AG04450 (cell line): Measurements from ENCODE around the gene LSAMP. TPM values are rescaled to one million over a fixed set of nuclear protein-coding genes. Genes with fewer than 3 reads are reported as not detected.

ENCODE experiments used
- CTCF ChIA-PET: fragments of 300-600, 350-600 bp; formaldehyde crosslinking; extraction: SDS; loops from one replicate; lab custom pipeline; 2022; ENCODE audit warnings: antibody characterized with exemption, inconsistent platforms; lab: Charles Lee
- POLR2A ChIA-PET: fragments of 350-600 bp; formaldehyde crosslinking; extraction: SDS; loops from one replicate; lab custom pipeline; 2021; ENCODE audit warnings: antibody characterized with exemption, inconsistent platforms; lab: Yijun Ruan, JAX
- DNase-seq: peaks from one replicate; pipeline ENCODE4 v3.0.0-alpha.2; 2011; ENCODE audit warnings: low read depth, low spot score
- H3K27ac ChIP-seq: one replicate; pipeline ENCODE4 v1.5.1; 2012; ENCODE audit warnings: low read depth, low read length, control low read depth
- H3K27me3 ChIP-seq: one replicate; pipeline ENCODE4 v1.6.0; 2012; ENCODE audit warnings: low read length; ENCODE audit not compliant: control insufficient read depth, insufficient read depth
- H3K4me3 ChIP-seq: 2 replicates; pipeline ENCODE4 v1.5.1; 2011; ENCODE audit warnings: mild to moderate bottlenecking, low read depth, low read length, control low read depth
- H3K9me3 ChIP-seq: 2 replicates; pipeline ENCODE4 v1.5.1; 2012; ENCODE audit warnings: low read length; ENCODE audit not compliant: control insufficient read depth, insufficient read depth
- polyA plus RNA-seq: library from polyadenylated mRNA; depleted of rRNA; stranded (reverse); fragments of >200 nt; gene quantifications from 2 replicates; pipeline ENCODE4 v1.2.3, GENCODE V29; 2011
- TF ChIP-seq, protein P1 (sequence below): IDR thresholded peaks from 2 replicates; pipeline ENCODE4 v1.5.1; 2011; ENCODE audit warnings: low read depth, low read length, control low read depth, inconsistent platforms

Gene LSAMP
- polyA plus RNA-seq, 1 experiment: 25.1 TPM

GRCh38 chr3:116034794-116035193 lies 410.5 kb downstream of the LSAMP start:
- POLR2A ChIA-PET: no interaction called here
- TF ChIP-seq, protein P1, sequence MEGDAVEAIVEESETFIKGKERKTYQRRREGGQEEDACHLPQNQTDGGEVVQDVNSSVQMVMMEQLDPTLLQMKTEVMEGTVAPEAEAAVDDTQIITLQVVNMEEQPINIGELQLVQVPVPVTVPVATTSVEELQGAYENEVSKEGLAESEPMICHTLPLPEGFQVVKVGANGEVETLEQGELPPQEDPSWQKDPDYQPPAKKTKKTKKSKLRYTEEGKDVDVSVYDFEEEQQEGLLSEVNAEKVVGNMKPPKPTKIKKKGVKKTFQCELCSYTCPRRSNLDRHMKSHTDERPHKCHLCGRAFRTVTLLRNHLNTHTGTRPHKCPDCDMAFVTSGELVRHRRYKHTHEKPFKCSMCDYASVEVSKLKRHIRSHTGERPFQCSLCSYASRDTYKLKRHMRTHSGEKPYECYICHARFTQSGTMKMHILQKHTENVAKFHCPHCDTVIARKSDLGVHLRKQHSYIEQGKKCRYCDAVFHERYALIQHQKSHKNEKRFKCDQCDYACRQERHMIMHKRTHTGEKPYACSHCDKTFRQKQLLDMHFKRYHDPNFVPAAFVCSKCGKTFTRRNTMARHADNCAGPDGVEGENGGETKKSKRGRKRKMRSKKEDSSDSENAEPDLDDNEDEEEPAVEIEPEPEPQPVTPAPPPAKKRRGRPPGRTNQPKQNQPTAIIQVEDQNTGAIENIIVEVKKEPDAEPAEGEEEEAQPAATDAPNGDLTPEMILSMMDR: no peak
- CTCF ChIA-PET: interaction anchor here (0.6 kb wide), 1 partner anchor 48 kb away, joined by 4 read pairs; no protein-coding TSS in a partner anchor

GRCh38 chr3:116034086-116034485 lies 411.2 kb downstream of the LSAMP start:
- DNase-seq: no peak
- CTCF ChIA-PET: interaction anchor here (0.6 kb wide), 1 partner anchor 48 kb away, joined by 4 read pairs; no protein-coding TSS in a partner anchor
- Histone ChIP-seq H3K9me3 (no peaks in the 10 kb centered on the region), H3K27ac (no peak overlapping the region), H3K4me3 (no peak overlapping the region), H3K27me3 (no peaks in the 10 kb centered on the region)
- TF ChIP-seq, protein P1: no peak
- POLR2A ChIA-PET: interaction anchor here (0.6 kb wide), 1 partner anchor 47 kb away, joined by 3 read pairs; no protein-coding TSS in a partner anchor

More at GRCh38 chr3:116034794-116035193, 410.5 kb downstream of the LSAMP start:
- H3K9me3 ChIP-seq: no peaks in the 10 kb centered on the region
- no peak for DNase-seq
- no peak overlapping the region for H3K4me3 ChIP-seq
- no peak overlapping the region for H3K27ac ChIP-seq
- no peaks in the 10 kb centered on the region for H3K27me3 ChIP-seq

DNA sequence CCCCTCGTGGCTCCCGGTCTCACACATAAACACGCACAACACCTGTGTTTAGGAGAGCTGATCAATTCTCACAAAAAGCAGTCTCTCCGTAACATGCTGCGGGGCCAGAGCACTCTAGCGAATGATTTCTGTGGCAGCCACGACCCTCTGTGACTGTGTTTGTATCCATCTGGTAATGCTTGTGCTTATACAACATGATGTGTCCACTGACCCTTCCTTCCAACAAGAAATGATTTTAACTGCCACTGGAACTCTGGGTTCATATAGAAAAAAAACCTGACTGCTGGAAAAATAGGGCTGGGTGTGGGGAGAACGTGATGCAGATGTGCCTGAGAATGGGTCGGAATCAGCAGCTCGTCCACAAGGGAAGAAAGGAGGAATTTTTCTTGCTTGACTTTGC lies 411.8 kb downstream of the LSAMP start:
- no peak overlapping the region for H3K27ac ChIP-seq
- no peaks in the 10 kb centered on the region for H3K9me3 ChIP-seq
- ChIA-PET CTCF (interaction anchor here (0.5 kb wide), 2 partner anchors 10 to 104 kb away, joined by 3 to 6 read pairs; no protein-coding TSS in a partner anchor), POLR2A (no interaction called here)
- no peak for DNase-seq
- H3K4me3 ChIP-seq: no peak overlapping the region
- H3K27me3 ChIP-seq: no peaks in the 10 kb centered on the region
- TF ChIP-seq, protein P1: no peak

DNA sequence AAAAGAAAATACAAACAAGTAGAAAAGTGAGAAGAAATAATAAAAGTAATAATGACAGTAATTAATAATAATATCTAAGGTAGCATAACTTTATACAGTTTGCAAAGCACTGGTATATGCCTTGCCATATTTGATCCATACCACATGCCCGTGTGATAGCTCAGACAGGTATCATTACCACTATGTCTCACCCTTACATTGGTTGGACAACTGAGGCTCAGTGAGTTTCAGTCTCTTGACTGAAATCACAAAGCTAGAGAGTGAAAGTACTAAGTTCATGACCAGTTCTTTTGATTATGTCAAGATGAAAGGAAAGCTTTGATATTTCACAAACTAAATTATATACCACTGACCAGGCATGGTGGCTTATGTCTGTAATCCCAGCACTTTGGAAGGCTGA lies 413.1 kb downstream of the LSAMP start:
- no peaks in the 10 kb centered on the region for H3K27me3 ChIP-seq
- TF ChIP-seq, protein P1: no peak
- no peak overlapping the region for H3K4me3 ChIP-seq
- no peaks in the 10 kb centered on the region for H3K9me3 ChIP-seq
- DNase-seq: no peak
- ChIA-PET CTCF (no interaction called here), POLR2A (no interaction called here)
- no peak overlapping the region for H3K27ac ChIP-seq

- Histone ChIP-seq H3K4me3 (no peak overlapping the region), H3K27me3 (no peaks in the 10 kb centered on the region), H3K27ac (no peak overlapping the region), H3K9me3 (no peaks in the 10 kb centered on the region)
- DNase-seq: no peak
- TF ChIP-seq, protein P1: no peak
- CTCF ChIA-PET: interaction anchor here (0.6 kb wide), 1 partner anchor 725 kb away, joined by 3 read pairs; no protein-coding TSS in a partner anchor
- POLR2A ChIA-PET: no interaction called here
Measured at GRCh38 chr3:116030131-116030850, 415.0 kb downstream of the LSAMP start.
